Adipocyte (in vitro differentiated cells): Measurements from ENCODE around the gene PTGES.
A peak's percentile ranks its signal among the peaks of the same experiment; 100 is the strongest.
"Not testable (repeated sequence)": the region's sequence is repeated elsewhere in the genome, so short reads cannot be mapped to it uniquely, and the experiment has no call there.

Experiments used
- DNase-seq: peaks from one replicate; pipeline ENCODE4 v3.0.0-alpha.2; 2015; ENCODE audit warnings: low read depth
- H3K27me3 ChIP-seq: replicated peaks from 2 replicates; pipeline ENCODE4 v1.7.0; 2013; ENCODE audit warnings: mild to moderate bottlenecking, low read length, moderate library complexity; ENCODE audit not compliant: control insufficient read depth, insufficient read depth
- H3K36me3 ChIP-seq: 2 replicates; pipeline ENCODE4 v1.7.0; 2013; ENCODE audit warnings: low read length, mild to moderate bottlenecking, moderate library complexity; ENCODE audit not compliant: control insufficient read depth, insufficient read depth, severe bottlenecking
- H3K4me1 ChIP-seq: 2 replicates; pipeline ENCODE4 v1.7.0; 2013; ENCODE audit warnings: mild to moderate bottlenecking, low read length, moderate library complexity; ENCODE audit not compliant: control insufficient read depth, insufficient read depth
- H3K4me3 ChIP-seq: 2 replicates; pipeline ENCODE4 v1.7.0; 2013; ENCODE audit warnings: mild to moderate bottlenecking, low read length, moderate library complexity
- H3K9ac ChIP-seq: 2 replicates; pipeline ENCODE4 v1.7.0; 2013; ENCODE audit warnings: mild to moderate bottlenecking, low read length, moderate library complexity
- H3K9me3 ChIP-seq: 2 replicates; pipeline ENCODE4 v1.7.0; 2013; ENCODE audit warnings: mild to moderate bottlenecking, low read length, moderate library complexity; ENCODE audit not compliant: control insufficient read depth

PTGES gene

GRCh38 chr9:129779560-129780190 is 26.8 kb upstream of the PTGES start:
- H3K9me3 ChIP-seq = no peaks in the 10 kb centered on the region
- H3K9ac ChIP-seq = no peak overlapping the region
- no peaks in the 10 kb centered on the region for H3K27me3 ChIP-seq
- H3K36me3 ChIP-seq = no peaks in the 10 kb centered on the region
- DNase-seq = no peak
- H3K4me1 ChIP-seq = peaks cover 33% of the 10 kb centered on the region
- H3K4me3 ChIP-seq = no peak overlapping the region

- H3K9me3 ChIP-seq = no peaks in the 10 kb centered on the region
- DNase-seq = no peak
- no peak overlapping the region for H3K9ac ChIP-seq
- H3K27me3 ChIP-seq = no peaks in the 10 kb centered on the region
- H3K4me1 ChIP-seq = peaks cover 36% of the 10 kb centered on the region
- H3K4me3 ChIP-seq = no peak overlapping the region
- H3K36me3 ChIP-seq = no peaks in the 10 kb centered on the region
Measured at GRCh38 chr9:129778469-129778868, 25.6 kb upstream of the PTGES start.

- DNase-seq = no peak
- Histone ChIP-seq H3K36me3 (no peaks in the 10 kb centered on the region), H3K27me3 (no peaks in the 10 kb centered on the region), H3K9ac (peak overlapping the region; percentile 36), H3K4me1 (peaks cover 39% of the 10 kb centered on the region), H3K4me3 (peak overlapping the region; percentile 31), H3K9me3 (no peaks in the 10 kb centered on the region)
Measured at GRCh38 chr9:129777769-129778130, 24.9 kb upstream of the PTGES start.

- peaks cover 35% of the 10 kb centered on the region for H3K4me1 ChIP-seq
- H3K4me3 ChIP-seq = peak overlapping the region; percentile 57
- no peaks in the 10 kb centered on the region for H3K36me3 ChIP-seq
- peak overlapping the region; percentile 59 for H3K9ac ChIP-seq
- no peaks in the 10 kb centered on the region for H3K9me3 ChIP-seq
- DNase-seq = peak; percentile 100
- no peaks in the 10 kb centered on the region for H3K27me3 ChIP-seq
Measured at GRCh38 chr9:129776938-129777768, 24.3 kb upstream of the PTGES start.

DNA sequence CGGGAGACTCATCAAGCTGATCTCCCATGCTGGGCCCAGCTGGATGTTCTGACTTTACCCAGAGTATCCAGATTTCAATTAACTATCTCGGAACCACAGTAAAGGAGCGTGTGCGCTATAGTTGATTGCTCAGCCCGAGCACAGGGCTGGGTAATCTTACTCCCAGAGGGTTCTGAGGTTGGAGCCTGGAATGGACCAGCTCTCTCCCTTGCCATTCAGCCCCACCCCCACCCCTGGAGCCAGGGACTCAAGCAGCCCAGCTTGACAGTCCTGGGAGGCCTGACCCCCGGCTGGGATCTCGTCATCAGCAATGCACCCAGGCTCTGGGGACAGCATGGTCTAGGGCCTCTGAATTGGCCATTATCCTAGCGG is 23.7 kb upstream of the PTGES start:
- Histone ChIP-seq H3K4me3 (peak overlapping the region; percentile 57), H3K27me3 (no peaks in the 10 kb centered on the region), H3K36me3 (no peaks in the 10 kb centered on the region), H3K9ac (peak overlapping the region; percentile 59), H3K9me3 (no peaks in the 10 kb centered on the region), H3K4me1 (peaks cover 29% of the 10 kb centered on the region)
- DNase-seq = no peak

DNA sequence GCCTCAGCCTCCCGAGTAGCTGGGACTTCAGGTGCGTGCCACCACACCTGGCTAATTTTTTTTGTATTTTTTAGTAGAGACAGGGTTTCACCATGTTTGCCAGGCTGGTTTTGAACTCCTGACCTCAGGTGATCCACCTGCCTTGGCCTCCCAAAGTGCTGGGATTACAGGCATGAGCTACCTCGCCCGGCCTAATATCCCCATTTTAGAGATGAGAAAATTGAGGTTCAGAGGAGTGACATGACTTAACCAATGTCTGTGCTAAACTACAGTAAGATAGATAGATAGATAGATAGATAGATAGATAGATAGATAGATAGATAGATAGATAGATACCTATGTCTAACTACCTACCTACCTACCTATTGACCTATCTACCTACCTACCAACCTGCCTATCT is 23.3 kb upstream of the PTGES start:
- peak overlapping the region; percentile 59 for H3K9ac ChIP-seq
- not testable (repeated sequence) for H3K36me3 ChIP-seq, H3K27me3 ChIP-seq, H3K9me3 ChIP-seq, DNase-seq
- peak overlapping the region; percentile 57 for H3K4me3 ChIP-seq
- peaks cover 29% of the 10 kb centered on the region for H3K4me1 ChIP-seq

DNA sequence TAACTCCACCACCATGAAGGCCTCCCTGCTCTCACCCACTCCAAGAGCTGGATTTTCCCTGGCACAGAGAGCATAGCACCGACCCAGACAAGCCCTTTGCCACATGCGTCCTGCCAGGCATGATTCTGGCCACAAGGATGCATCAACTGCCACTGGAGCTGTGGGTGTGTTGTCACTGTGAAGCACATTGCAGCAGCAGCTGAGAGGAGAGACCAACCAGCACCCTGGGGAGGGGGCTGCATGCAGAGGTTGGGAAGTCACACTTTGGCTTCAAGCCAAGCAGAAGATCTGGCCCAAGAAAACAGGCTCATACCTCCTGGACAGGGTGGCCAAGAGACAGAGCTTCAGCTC is 22.6 kb upstream of the PTGES start:
- no peak overlapping the region for H3K4me3 ChIP-seq
- no peak overlapping the region for H3K9ac ChIP-seq
- no peaks in the 10 kb centered on the region for H3K27me3 ChIP-seq
- no peak for DNase-seq
- H3K4me1 ChIP-seq = peaks cover 29% of the 10 kb centered on the region
- H3K9me3 ChIP-seq = no peaks in the 10 kb centered on the region
- H3K36me3 ChIP-seq = no peaks in the 10 kb centered on the region

GRCh38 chr9:129774791-129775447 is 22.1 kb upstream of the PTGES start:
- no peak for DNase-seq
- no peaks in the 10 kb centered on the region for H3K36me3 ChIP-seq
- H3K4me3 ChIP-seq = no peak overlapping the region
- no peaks in the 10 kb centered on the region for H3K9me3 ChIP-seq
- no peaks in the 10 kb centered on the region for H3K27me3 ChIP-seq
- no peak overlapping the region for H3K9ac ChIP-seq
- H3K4me1 ChIP-seq = peaks cover 29% of the 10 kb centered on the region

GRCh38 chr9:129773262-129774048 is 20.6 kb upstream of the PTGES start:
- H3K4me1 ChIP-seq = peaks cover 29% of the 10 kb centered on the region
- no peaks in the 10 kb centered on the region for H3K27me3 ChIP-seq
- peak; percentile 47 for DNase-seq
- H3K36me3 ChIP-seq = no peaks in the 10 kb centered on the region
- H3K9ac ChIP-seq = no peak overlapping the region
- no peaks in the 10 kb centered on the region for H3K9me3 ChIP-seq
- H3K4me3 ChIP-seq = no peak overlapping the region

- H3K4me1 ChIP-seq = peaks cover 12% of the 10 kb centered on the region
- no peak for DNase-seq
- H3K4me3 ChIP-seq = no peak overlapping the region
- H3K36me3 ChIP-seq = no peaks in the 10 kb centered on the region
- no peaks in the 10 kb centered on the region for H3K27me3 ChIP-seq
- H3K9me3 ChIP-seq = no peaks in the 10 kb centered on the region
- no peak overlapping the region for H3K9ac ChIP-seq
Measured at GRCh38 chr9:129770741-129771140, 17.9 kb upstream of the PTGES start.

GRCh38 chr9:129769669-129770068 is 16.8 kb upstream of the PTGES start:
- H3K4me3 ChIP-seq = no peak overlapping the region
- no peak for DNase-seq
- H3K4me1 ChIP-seq = peaks cover 9% of the 10 kb centered on the region
- no peaks in the 10 kb centered on the region for H3K36me3 ChIP-seq
- H3K9me3 ChIP-seq = no peaks in the 10 kb centered on the region
- H3K27me3 ChIP-seq = no peaks in the 10 kb centered on the region
- H3K9ac ChIP-seq = no peak overlapping the region
